Esophagus squamous epithelium (tissue), 4 donors: ENCODE results near the gene BANP.

ENCODE experiments used
- CTCF ChIP-seq, 6 experiments: fragments of 450-650 bp in 4 of 6; fragments of 200-600 bp in 2 of 6; sonication (generic) in 2 of 6; IDR thresholded peaks; one replicate each; pipeline ENCODE4 v1.5.1; 2016 to 2019; ENCODE audit warnings: antibody characterized with exemption in 6 of 6, mild to moderate bottlenecking in 4 of 6, moderate library complexity in 4 of 6
- POLR2A ChIP-seq, 4 donors: fragments of 450-650 bp; IDR thresholded peaks; one replicate each; pipeline ENCODE4 v1.6.1; 2017; ENCODE audit warnings: antibody characterized with exemption in 4 of 4, mild to moderate bottlenecking in 4 of 4, moderate library complexity in 3 of 4

GRCh38 chr16:87974178-87974577 lies 22.9 kb downstream of the BANP start:
- TF ChIP-seq CTCF (IDR thresholded peaks at IDR 0.05) (no peak), POLR2A (IDR thresholded peaks at IDR 0.05) (no peak)
